Endothelial cell of umbilical vein (primary cell): ENCODE measurements around the gene SELENOV. TPM values are rescaled to one million over a fixed set of nuclear protein-coding genes. Genes with fewer than 3 reads are reported as not detected.

Experiments
- BruUV-seq: library from RNA; stranded (reverse); fragments of 400-500 nt; replicated peaks from 2 replicates; lab custom pipeline; 2021; lab: Mats Ljungman, UMichigan
- CTCF ChIA-PET: fragments of 300-600, 350-600 bp; sonication (Branson Sonifier 250); formaldehyde crosslinking; loops from one replicate; lab custom pipeline; 2021; ENCODE audit warnings: antibody characterized with exemption, inconsistent platforms; lab: Charles Lee
- POLR2A ChIA-PET: fragments of 300-600, 350-600 bp; sonication (Branson Sonifier 250); formaldehyde crosslinking; loops from one replicate; lab custom pipeline; 2021; ENCODE audit warnings: antibody characterized with exemption, inconsistent platforms; lab: Charles Lee
- DNase-seq: peaks from one replicate; pipeline ENCODE4 v3.0.0-alpha.2; 2011; ENCODE audit warnings: low read depth, low spot score
- FAIRE-seq: peaks from 2 replicates; lab custom pipeline; 2011; peaks lifted over from hg19 to GRCh38; lab: Jason Lieb, UNC
- H2AFZ ChIP-seq: 2 replicates; pipeline ENCODE4 v1.6.0; 2012; ENCODE audit warnings: low read depth, low read length, control low read depth, inconsistent platforms
- H3K27ac ChIP-seq: 2 replicates; pipeline ENCODE4 v1.5.1; 2011; ENCODE audit warnings: low read depth, mild to moderate bottlenecking, control low read depth, low read length, moderate library complexity; ENCODE audit not compliant: insufficient read depth
- H3K27me3 ChIP-seq, 2 experiments: 2 replicates each; pipeline versions ENCODE4 v1.6.0 to v1.6.1; 2011; ENCODE audit warnings: low read length in 2 of 2, mixed read lengths in 1 of 2; ENCODE audit not compliant: control insufficient read depth in 2 of 2, insufficient read depth in 2 of 2
- H3K36me3 ChIP-seq, 2 experiments: 2 replicates in 1 of 2; 3 replicates in 1 of 2; pipeline ENCODE4 v1.5.1; 2011; ENCODE audit warnings: low read length in 2 of 2, mild to moderate bottlenecking in 1 of 2, moderate library complexity in 1 of 2; ENCODE audit not compliant: control insufficient read depth in 2 of 2, insufficient read depth in 2 of 2; ENCODE audit errors: extremely low read depth in 1 of 2
- H3K4me1 ChIP-seq: 3 replicates; pipeline ENCODE4 v1.5.1; 2011; ENCODE audit warnings: mild to moderate bottlenecking, low read length; ENCODE audit not compliant: control insufficient read depth, insufficient read depth; ENCODE audit errors: extremely low read depth
- H3K4me2 ChIP-seq: 2 replicates; pipeline ENCODE4 v1.6.1; 2011; ENCODE audit warnings: low read length, control low read depth, mixed read lengths; ENCODE audit not compliant: insufficient read depth
- H3K4me3 ChIP-seq, 3 experiments: fragments of 200-600 bp in 1 of 3; sonication (generic), shearing (Covaris generic) in 1 of 3; replicated peaks in 1 of 3; 2 replicates each; pipeline ENCODE4 v1.5.1; 2011 to 2016; ENCODE audit warnings: control low read depth in 3 of 3, low read length in 3 of 3, mild to moderate bottlenecking in 2 of 3, inconsistent platforms in 1 of 3, low read depth in 1 of 3, moderate library complexity in 1 of 3; ENCODE audit not compliant: insufficient read depth in 1 of 3
- H3K79me2 ChIP-seq: 2 replicates; pipeline ENCODE4 v1.6.0; 2012; ENCODE audit warnings: low read length, inconsistent platforms; ENCODE audit not compliant: control insufficient read depth, insufficient read depth
- H3K9ac ChIP-seq: replicated peaks from 2 replicates; pipeline ENCODE3; 2011; ENCODE audit warnings: low read length, control low read depth; ENCODE audit not compliant: insufficient read depth; ENCODE audit errors: extremely low read depth
- H3K9me1 ChIP-seq: replicated peaks from 3 replicates; pipeline ENCODE4 v1.6.0; 2011; ENCODE audit warnings: mild to moderate bottlenecking, low read length; ENCODE audit not compliant: control insufficient read depth, insufficient read depth; ENCODE audit errors: extremely low read depth
- H3K9me3 ChIP-seq: replicated peaks from 2 replicates; pipeline ENCODE4 v1.5.1; 2012; ENCODE audit warnings: low read length, inconsistent platforms; ENCODE audit not compliant: control insufficient read depth, insufficient read depth
- H4K20me1 ChIP-seq: replicated peaks from 2 replicates; pipeline ENCODE3; 2011; ENCODE audit warnings: mild to moderate bottlenecking, low read length; ENCODE audit not compliant: control insufficient read depth, insufficient read depth; ENCODE audit errors: extremely low read depth
- EZH2 ChIP-seq: IDR thresholded peaks from 2 replicates; pipeline ENCODE4 v1.6.1; 2012; ENCODE audit warnings: borderline replicate concordance, low read depth, mild to moderate bottlenecking, moderate library complexity, low read length, inconsistent platforms; ENCODE audit not compliant: severe bottlenecking
- FOS ChIP-seq: IDR thresholded peaks from 2 replicates; pipeline ENCODE4 v1.6.1; 2011; ENCODE audit warnings: mild to moderate bottlenecking, low read length, moderate library complexity, borderline replicate concordance; ENCODE audit not compliant: insufficient read depth
- GATA2 ChIP-seq: IDR thresholded peaks from 2 replicates; pipeline ENCODE4 v1.7.0; 2011; ENCODE audit warnings: low read depth, mild to moderate bottlenecking, moderate library complexity, mixed read lengths, low read length; ENCODE audit not compliant: insufficient read length, insufficient read depth
- JUN ChIP-seq: IDR thresholded peaks from 2 replicates; pipeline ENCODE4 v1.6.1; 2011; ENCODE audit warnings: borderline replicate concordance, low read depth; ENCODE audit not compliant: insufficient read length, insufficient read depth
- MYC ChIP-seq: IDR thresholded peaks from one replicate; pipeline ENCODE4 v1.6.1; 2011; ENCODE audit warnings: mild to moderate bottlenecking, low read depth, low read length
- POLR2AphosphoS5 ChIP-seq: IDR thresholded peaks from 2 replicates; pipeline ENCODE4 v1.6.1; 2012; ENCODE audit warnings: low read depth, mild to moderate bottlenecking, control low read depth, low read length, moderate library complexity; ENCODE audit not compliant: insufficient read depth
- dilution Hi-C: fragments of 300-500 bp; cut with MboI; formaldehyde crosslinking; loops from one replicate; pipeline ENCODE4 v1.15.0; 2019; ENCODE audit warnings: low sequenced_read_pairs; ENCODE audit not compliant: extremely low pct_ligation_motif_present
- intact Hi-C: fragments of 100-400 bp; cut with micrococcal nuclease; formaldehyde crosslinking; loops from one replicate; pipeline ENCODE4 v1.10.0; 2022
- polyA plus RNA-seq, 4 experiments: library from polyadenylated mRNA; depleted of rRNA in 3 of 4; stranded (reverse) in 3 of 4; unstranded in 1 of 4; fragments of >200 nt; gene quantifications; 2 replicates each; pipeline versions ENCODE4 v1.2.1 to v1.2.3, GENCODE V29; 2011 to 2012; ENCODE audit warnings: missing spikeins in 1 of 4
- total RNA-seq: library from RNA; stranded (reverse); gene quantifications from 2 replicates; pipeline ENCODE4 v1.2.3, GENCODE V29; 2021
- TF ChIP-seq, protein P1 (sequence below), 2 donors: IDR thresholded peaks; 1 replicate in 1 of 2; 2 replicates in 1 of 2; pipeline ENCODE4 v1.5.1; 2011; ENCODE audit warnings: low read length in 2 of 2, mild to moderate bottlenecking in 2 of 2, moderate library complexity in 2 of 2, control low read depth in 1 of 2, inconsistent platforms in 1 of 2, low read depth in 1 of 2; ENCODE audit not compliant: insufficient read depth in 1 of 2; ENCODE audit errors: extremely low read depth in 1 of 2
- TF ChIP-seq, protein P2 (sequence below): IDR thresholded peaks from 2 replicates; pipeline ENCODE4 v1.6.1; 2011; ENCODE audit not compliant: insufficient read depth, insufficient read length

The SELENOV gene
- total and polyA plus RNA-seq, 2 donors (not counting 3 experiments of a cell fraction or from before 2014, with no cell fraction given): not detected

DNA sequence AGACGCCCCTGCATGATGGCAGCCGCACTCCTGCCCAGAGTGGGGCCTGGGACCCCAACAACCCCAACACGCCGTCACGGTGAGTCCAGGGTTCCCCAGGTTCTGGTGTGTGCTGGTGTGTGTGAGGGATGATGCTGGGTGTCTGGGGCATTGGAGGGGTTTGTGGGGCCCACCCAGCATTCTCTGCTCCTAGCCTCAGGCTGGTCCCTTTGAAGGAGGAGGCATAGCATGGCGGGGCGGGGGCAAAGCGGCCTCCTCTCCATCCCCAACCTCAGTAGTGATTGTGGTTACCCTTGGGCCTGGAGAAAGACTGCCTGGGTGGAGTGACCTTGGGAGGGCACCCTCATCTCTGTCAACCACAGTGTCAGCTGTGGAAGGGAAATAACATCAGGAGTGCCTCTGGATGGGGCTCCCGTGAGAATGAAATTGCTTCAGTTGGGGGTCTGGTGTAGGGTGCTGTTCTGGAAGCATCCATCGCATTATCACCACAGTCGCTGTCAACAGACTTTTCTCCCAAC, 41.4 kb upstream of the SELENOV start:
- H3K79me2 ChIP-seq: no peaks in the 10 kb centered on the region
- no peaks in the 10 kb centered on the region for H3K9me3 ChIP-seq
- POLR2A ChIA-PET: no interaction called here
- H3K36me3 ChIP-seq: peaks cover 9 to 68% of the 10 kb centered on the region in 2 experiments
- CTCF ChIA-PET: interaction anchor here (0.8 to 3.9 kb wide), 22 partner anchors 10 to 82 kb away, joined by 3 to 80 read pairs (median 4); partner anchors contain the start of genes DLL3, EID2, EID2B and MED29
- DNase-seq (no peak), FAIRE-seq (no peak)
- no peaks in the 10 kb centered on the region for H3K4me1 ChIP-seq
- no peak for TF ChIP-seq FOS
- no peak overlapping the region for H3K4me2 ChIP-seq
- H3K27me3 ChIP-seq: no peaks in the 10 kb centered on the region
- BruUV-seq: no TSS peak
- no peak overlapping the region for H3K27ac ChIP-seq
- intact Hi-C loops: no loop called here
- H2AFZ ChIP-seq: no peak overlapping the region
- dilution Hi-C loops: no loop called here
- H3K9ac ChIP-seq: no peak overlapping the region
- no peaks in the 10 kb centered on the region for H4K20me1 ChIP-seq
- no peak overlapping the region for H3K4me3 ChIP-seq
- H3K9me1 ChIP-seq: no peaks in the 10 kb centered on the region

DNA sequence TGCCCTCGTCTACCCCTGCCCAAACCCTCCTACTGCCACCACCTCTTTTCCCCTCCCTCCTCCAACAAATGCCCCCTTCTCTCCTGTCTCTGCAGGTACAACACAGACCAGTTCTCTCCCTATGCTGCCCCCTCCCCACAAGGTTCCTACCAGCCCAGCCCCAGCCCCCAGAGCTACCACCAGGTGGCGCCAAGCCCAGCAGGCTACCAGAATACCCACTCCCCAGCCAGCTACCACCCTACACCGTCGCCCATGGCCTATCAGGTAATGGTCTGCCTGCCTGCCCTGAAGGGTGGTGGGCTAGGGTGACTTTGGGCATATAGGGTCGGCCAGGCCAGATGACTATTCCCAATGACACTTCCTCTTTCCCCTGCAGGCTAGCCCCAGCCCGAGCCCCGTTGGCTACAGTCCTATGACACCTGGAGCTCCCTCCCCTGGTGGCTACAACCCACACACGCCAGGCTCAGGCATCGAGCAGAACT, 40.8 kb upstream of the SELENOV start:
- Histone ChIP-seq H3K4me1 (no peaks in the 10 kb centered on the region), H3K27me3 (no peaks in the 10 kb centered on the region), H3K27ac (no peak overlapping the region), H3K9me1 (no peaks in the 10 kb centered on the region), H3K4me2 (no peak overlapping the region), H2AFZ (no peak overlapping the region), H4K20me1 (no peaks in the 10 kb centered on the region), H3K79me2 (no peaks in the 10 kb centered on the region), H3K36me3 (peaks cover 9 to 62% of the 10 kb centered on the region in 2 experiments), H3K4me3 (no peak overlapping the region), H3K9ac (no peak overlapping the region), H3K9me3 (no peaks in the 10 kb centered on the region)
- intact Hi-C loops (loop anchor here (1.0 kb wide), 1 partner anchor 58 kb away; the partner anchor contains the start of gene EID2B), dilution Hi-C loops (no loop called here)
- TF ChIP-seq, protein P1, sequence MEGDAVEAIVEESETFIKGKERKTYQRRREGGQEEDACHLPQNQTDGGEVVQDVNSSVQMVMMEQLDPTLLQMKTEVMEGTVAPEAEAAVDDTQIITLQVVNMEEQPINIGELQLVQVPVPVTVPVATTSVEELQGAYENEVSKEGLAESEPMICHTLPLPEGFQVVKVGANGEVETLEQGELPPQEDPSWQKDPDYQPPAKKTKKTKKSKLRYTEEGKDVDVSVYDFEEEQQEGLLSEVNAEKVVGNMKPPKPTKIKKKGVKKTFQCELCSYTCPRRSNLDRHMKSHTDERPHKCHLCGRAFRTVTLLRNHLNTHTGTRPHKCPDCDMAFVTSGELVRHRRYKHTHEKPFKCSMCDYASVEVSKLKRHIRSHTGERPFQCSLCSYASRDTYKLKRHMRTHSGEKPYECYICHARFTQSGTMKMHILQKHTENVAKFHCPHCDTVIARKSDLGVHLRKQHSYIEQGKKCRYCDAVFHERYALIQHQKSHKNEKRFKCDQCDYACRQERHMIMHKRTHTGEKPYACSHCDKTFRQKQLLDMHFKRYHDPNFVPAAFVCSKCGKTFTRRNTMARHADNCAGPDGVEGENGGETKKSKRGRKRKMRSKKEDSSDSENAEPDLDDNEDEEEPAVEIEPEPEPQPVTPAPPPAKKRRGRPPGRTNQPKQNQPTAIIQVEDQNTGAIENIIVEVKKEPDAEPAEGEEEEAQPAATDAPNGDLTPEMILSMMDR (IDR thresholded peaks at IDR 0.05; ENCODE audit: extremely low read depth in 1 of 2, insufficient read depth in 1 of 2, low read depth in 1 of 2, low read length in 2 of 2): peak; percentile 81 to 95
- no peak for TF ChIP-seq POLR2AphosphoS5
- no peak for TF ChIP-seq FOS
- TF ChIP-seq, protein P2, sequence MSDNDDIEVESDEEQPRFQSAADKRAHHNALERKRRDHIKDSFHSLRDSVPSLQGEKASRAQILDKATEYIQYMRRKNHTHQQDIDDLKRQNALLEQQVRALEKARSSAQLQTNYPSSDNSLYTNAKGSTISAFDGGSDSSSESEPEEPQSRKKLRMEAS: no peak
- TF ChIP-seq JUN: no peak
- TF ChIP-seq GATA2: no peak
- no peak for TF ChIP-seq MYC
- TF ChIP-seq EZH2: no peak
- ChIA-PET CTCF (interaction anchor here (0.6 to 3.9 kb wide), 29 partner anchors 10 to 1953 kb away, joined by 3 to 80 read pairs (median 4); partner anchors contain the start of genes B3GNT8, DLL3, EID2 and EID2B), POLR2A (no interaction called here)
- FAIRE-seq (peak; percentile 68), DNase-seq (peak; percentile 37)
- no TSS peak for BruUV-seq
